HFF-Myc (cell line): ENCODE measurements around the gene NECTIN3.

ENCODE experiments used
- DNase-seq: peaks from one replicate; pipeline ENCODE4 v3.0.0-alpha.2; 2011; ENCODE audit warnings: low read depth; ENCODE audit errors: extremely low read depth
- H3K4me3 ChIP-seq: replicated peaks from 2 replicates; pipeline ENCODE4 v1.5.1; 2011; ENCODE audit warnings: low read depth, mild to moderate bottlenecking, control low read depth, low read length
- CTCF ChIP-seq: IDR thresholded peaks from 2 replicates; pipeline ENCODE4 v1.5.1; 2012; ENCODE audit warnings: mild to moderate bottlenecking, low read depth, low read length, control low read depth; ENCODE audit errors: missing control alignments

The NECTIN3 gene

GRCh38 chr3:111152496-111152895, 80.9 kb downstream of the NECTIN3 start:
- H3K4me3 ChIP-seq: no peak overlapping the region
- TF ChIP-seq CTCF: no peak
- no peak for DNase-seq

DNA sequence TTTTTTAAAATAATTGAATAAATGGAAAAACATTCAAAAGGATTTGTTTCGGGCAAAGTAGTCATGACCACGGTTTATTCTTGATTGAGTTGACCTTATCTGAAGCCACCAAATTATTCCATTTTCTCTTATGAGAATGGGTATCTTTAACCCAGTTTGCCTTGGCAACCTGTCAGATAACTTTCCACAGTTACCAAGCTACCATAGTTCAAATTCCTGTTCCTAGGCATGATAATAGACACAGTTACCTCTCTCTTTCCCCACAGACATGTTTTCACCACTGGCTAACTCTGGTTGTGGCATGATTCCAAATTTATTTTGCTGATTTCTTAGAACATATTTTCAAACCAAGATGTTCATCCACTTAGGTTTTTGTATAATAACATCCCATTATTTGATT, 84.9 kb downstream of the NECTIN3 start:
- no peak overlapping the region for H3K4me3 ChIP-seq
- TF ChIP-seq CTCF: no peak
- no peak for DNase-seq

DNA sequence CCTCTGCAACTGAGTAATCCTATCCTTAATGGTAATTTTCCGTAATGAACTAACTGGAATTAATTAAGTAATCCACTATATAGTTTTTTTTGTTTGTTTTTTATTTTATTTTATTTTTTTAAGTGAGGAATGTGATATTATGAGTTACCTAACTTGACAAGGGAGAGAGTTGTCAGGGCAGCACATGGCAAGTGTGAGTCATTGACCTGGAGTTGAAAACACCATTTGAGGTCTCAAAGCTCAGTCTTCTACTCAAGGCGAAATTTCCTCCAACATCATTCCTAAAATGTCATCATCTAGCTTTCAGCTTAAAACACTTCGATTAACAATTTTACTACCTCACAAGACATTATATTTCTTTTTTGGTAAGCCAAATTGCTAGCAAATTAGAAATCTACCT, 87.8 kb downstream of the NECTIN3 start:
- no peak for TF ChIP-seq CTCF
- DNase-seq: peak; percentile 24
- no peak overlapping the region for H3K4me3 ChIP-seq

GRCh38 chr3:111164621-111165020, 93.0 kb downstream of the NECTIN3 start:
- DNase-seq: no peak
- no peak overlapping the region for H3K4me3 ChIP-seq
- no peak for TF ChIP-seq CTCF

DNA sequence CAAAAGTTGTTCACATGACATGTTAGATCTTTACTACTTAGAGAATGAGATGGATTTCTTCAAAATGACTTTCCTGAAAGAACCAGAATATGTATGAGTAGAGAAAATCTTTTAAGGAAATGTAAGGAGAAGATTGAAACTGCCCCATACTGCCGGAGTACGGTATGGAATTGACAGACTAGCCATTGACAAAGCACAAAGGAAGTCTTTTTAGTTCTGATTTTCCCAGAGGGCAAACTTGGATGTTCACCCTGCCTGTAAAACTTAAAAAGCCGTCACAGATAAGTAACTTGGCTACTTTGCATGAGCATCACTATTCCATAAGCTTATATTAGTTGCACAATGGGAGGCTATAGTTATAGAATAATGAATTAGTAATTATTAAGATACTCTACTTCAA, 93.8 kb downstream of the NECTIN3 start:
- no peak overlapping the region for H3K4me3 ChIP-seq
- no peak for DNase-seq
- TF ChIP-seq CTCF: no peak

DNA sequence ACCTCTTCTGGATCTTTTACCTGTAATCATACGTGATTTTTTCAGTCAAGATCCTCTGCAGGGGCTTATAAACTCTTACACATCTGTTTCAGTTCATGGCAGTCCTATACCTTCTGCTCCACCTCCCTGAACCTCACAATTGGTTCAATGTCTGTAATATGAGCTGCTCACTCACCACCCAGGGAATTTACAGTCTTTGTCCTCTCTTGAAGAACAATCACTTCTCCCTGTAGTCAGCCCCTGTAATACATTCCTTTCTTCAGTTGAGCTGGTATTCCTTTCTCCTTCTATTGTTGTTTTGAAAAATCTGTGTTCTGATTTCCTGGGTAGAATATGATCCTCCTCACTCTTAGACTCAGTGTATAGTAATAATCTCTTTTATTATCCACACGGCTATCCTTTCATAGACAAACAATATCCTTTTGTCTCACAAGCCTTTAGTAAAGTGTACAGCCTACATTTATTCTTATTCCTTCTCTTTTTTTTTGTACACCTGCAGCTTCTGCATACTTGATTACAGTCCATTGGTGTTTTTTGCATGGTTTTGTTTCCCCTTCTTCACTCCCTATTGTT, 101.8 kb downstream of the NECTIN3 start:
- H3K4me3 ChIP-seq: no peak overlapping the region
- no peak for TF ChIP-seq CTCF
- DNase-seq: peak; percentile 19

DNA sequence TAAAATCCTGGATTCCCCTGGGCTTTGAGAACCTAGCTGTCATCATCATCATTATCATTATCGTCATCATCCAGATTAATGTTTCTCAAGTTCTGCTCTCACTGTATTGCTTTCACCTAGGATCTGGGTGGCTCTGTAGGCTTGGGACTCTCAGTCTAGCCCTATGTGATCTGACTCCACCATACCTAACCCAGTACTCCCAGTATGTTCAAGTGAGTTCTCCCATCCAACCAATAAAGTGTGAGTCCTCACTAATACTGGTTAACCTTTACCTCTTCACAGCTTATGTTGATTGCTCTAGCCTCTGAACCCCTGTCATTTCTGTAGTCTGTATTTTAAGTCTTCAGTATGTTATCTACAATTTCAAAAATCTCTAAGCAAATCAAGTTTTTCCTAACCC, 102.3 kb downstream of the NECTIN3 start:
- no peak overlapping the region for H3K4me3 ChIP-seq
- TF ChIP-seq CTCF: no peak
- no peak for DNase-seq
